ENCODE measurements around the gene ZBTB34. TPM values are rescaled to one million over a fixed set of nuclear protein-coding genes. Genes with fewer than 3 reads are reported as not detected.

ZBTB34 gene
- total RNA-seq, 6 experiments from 2014 or later, result 2.0 to 3.4 (median 2.3) TPM

GRCh38 chr9:126915846-126916543 is 55.6 kb downstream of the ZBTB34 start:
- 84% methylated on average over 15 of the region's 15 CpGs for WGBS (ENCODE audit: insufficient coverage, low coverage, low lambda C conversion rate, missing lambda C conversion rate)
- H3K27ac ChIP-seq, result no peak overlapping the region
- intact Hi-C loops (cut with DNase I), result no loop called here

GRCh38 chr9:126916909-126917308 is 56.5 kb downstream of the ZBTB34 start:
- H3K4me3 ChIP-seq, result no peak overlapping the region
- H3K27ac ChIP-seq, result no peak overlapping the region

More at GRCh38 chr9:126915846-126916543, 55.6 kb downstream of the ZBTB34 start:
- no peak overlapping the region for H3K4me3 ChIP-seq
- no peaks in the 10 kb centered on the region for H3K9me3 ChIP-seq
- H3K36me3 ChIP-seq, result no peaks in the 10 kb centered on the region
- no peaks in the 10 kb centered on the region for H3K4me1 ChIP-seq
- DNase-seq (no peak), ATAC-seq (no peak)
- TF ChIP-seq, protein P1, sequence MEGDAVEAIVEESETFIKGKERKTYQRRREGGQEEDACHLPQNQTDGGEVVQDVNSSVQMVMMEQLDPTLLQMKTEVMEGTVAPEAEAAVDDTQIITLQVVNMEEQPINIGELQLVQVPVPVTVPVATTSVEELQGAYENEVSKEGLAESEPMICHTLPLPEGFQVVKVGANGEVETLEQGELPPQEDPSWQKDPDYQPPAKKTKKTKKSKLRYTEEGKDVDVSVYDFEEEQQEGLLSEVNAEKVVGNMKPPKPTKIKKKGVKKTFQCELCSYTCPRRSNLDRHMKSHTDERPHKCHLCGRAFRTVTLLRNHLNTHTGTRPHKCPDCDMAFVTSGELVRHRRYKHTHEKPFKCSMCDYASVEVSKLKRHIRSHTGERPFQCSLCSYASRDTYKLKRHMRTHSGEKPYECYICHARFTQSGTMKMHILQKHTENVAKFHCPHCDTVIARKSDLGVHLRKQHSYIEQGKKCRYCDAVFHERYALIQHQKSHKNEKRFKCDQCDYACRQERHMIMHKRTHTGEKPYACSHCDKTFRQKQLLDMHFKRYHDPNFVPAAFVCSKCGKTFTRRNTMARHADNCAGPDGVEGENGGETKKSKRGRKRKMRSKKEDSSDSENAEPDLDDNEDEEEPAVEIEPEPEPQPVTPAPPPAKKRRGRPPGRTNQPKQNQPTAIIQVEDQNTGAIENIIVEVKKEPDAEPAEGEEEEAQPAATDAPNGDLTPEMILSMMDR (IDR thresholded peaks at IDR 0.05), result no peak
- no peak for TF ChIP-seq POLR2A (IDR thresholded peaks at IDR 0.05)
- H3K27me3 ChIP-seq, result no peaks in the 10 kb centered on the region

GRCh38 chr9:126919193-126919592 is 58.8 kb downstream of the ZBTB34 start:
- H3K36me3 ChIP-seq, result no peaks in the 10 kb centered on the region
- ATAC-seq (no peak), DNase-seq (no peak)
- H3K4me3 ChIP-seq, result no peak overlapping the region
- WGBS (ENCODE audit: insufficient coverage, low coverage, low lambda C conversion rate, missing lambda C conversion rate), result 50% methylated on average over 1 of the region's 1 CpG
- no peaks in the 10 kb centered on the region for H3K27me3 ChIP-seq
- no peak for TF ChIP-seq POLR2A (IDR thresholded peaks at IDR 0.05)
- TF ChIP-seq, protein P1 (IDR thresholded peaks at IDR 0.05), result no peak
- no peak overlapping the region for H3K27ac ChIP-seq
- no peaks in the 10 kb centered on the region for H3K9me3 ChIP-seq
- H3K4me1 ChIP-seq, result no peaks in the 10 kb centered on the region
- intact Hi-C loops (cut with DNase I), result no loop called here

More at GRCh38 chr9:126916909-126917308, 56.5 kb downstream of the ZBTB34 start:
- ATAC-seq (no peak), DNase-seq (no peak)
- Histone ChIP-seq H3K4me1 (no peaks in the 10 kb centered on the region), H3K9me3 (no peaks in the 10 kb centered on the region), H3K27me3 (no peaks in the 10 kb centered on the region), H3K36me3 (no peaks in the 10 kb centered on the region)
- 64% methylated on average over 2 of the region's 2 CpGs for WGBS (ENCODE audit: insufficient coverage, low coverage, low lambda C conversion rate, missing lambda C conversion rate)
- intact Hi-C loops (cut with DNase I), result no loop called here
- TF ChIP-seq, protein P1 (IDR thresholded peaks at IDR 0.05), result no peak
- no peak for TF ChIP-seq POLR2A (IDR thresholded peaks at IDR 0.05)

- Histone ChIP-seq H3K27ac (no peak overlapping the region), H3K9me3 (no peaks in the 10 kb centered on the region), H3K27me3 (no peaks in the 10 kb centered on the region), H3K4me3 (no peak overlapping the region), H3K36me3 (no peaks in the 10 kb centered on the region), H3K4me1 (no peaks in the 10 kb centered on the region)
- DNase-seq (no peak), ATAC-seq (no peak)
- intact Hi-C loops (cut with DNase I), result no loop called here
- TF ChIP-seq, protein P1 (IDR thresholded peaks at IDR 0.05), result no peak
- TF ChIP-seq POLR2A (IDR thresholded peaks at IDR 0.05), result no peak
These were observed 65.4 kb downstream of the ZBTB34 start for GRCh38 chr9:126925876-126926275.
